ENCODE results near the gene RBM33. TPM values are rescaled to one million over a fixed set of nuclear protein-coding genes. Genes with fewer than 3 reads are reported as not detected.

RBM33 gene
- total RNA-seq, 1 donor, result 21.9 TPM

GRCh38 chr7:155669717-155670505, 25.4 kb downstream of the RBM33 start:
- no peak for TF ChIP-seq CTCF (IDR thresholded peaks at IDR 0.05; ENCODE audit: insufficient read depth, low read length)
- peak; percentile 53 for DNase-seq (ENCODE audit: low read depth)
- H3K4me3 ChIP-seq (ENCODE audit: low read depth, low read length), result no peak overlapping the region

- DNase-seq (ENCODE audit: low read depth), result no peak
- TF ChIP-seq CTCF (IDR thresholded peaks at IDR 0.05; ENCODE audit: insufficient read depth, low read length), result no peak
- H3K4me3 ChIP-seq (ENCODE audit: low read depth, low read length), result no peak overlapping the region
Measured at GRCh38 chr7:155670521-155670920, 26.1 kb downstream of the RBM33 start.

- DNase-seq (ENCODE audit: low read depth), result no peak
- TF ChIP-seq CTCF (IDR thresholded peaks at IDR 0.05; ENCODE audit: insufficient read depth, low read length), result no peak
- H3K4me3 ChIP-seq (ENCODE audit: low read depth, low read length), result no peak overlapping the region
Measured at GRCh38 chr7:155674556-155674955, 30.1 kb downstream of the RBM33 start.

GRCh38 chr7:155676052-155676451, 31.6 kb downstream of the RBM33 start:
- DNase-seq (ENCODE audit: low read depth), result no peak
- no peak overlapping the region for H3K4me3 ChIP-seq (ENCODE audit: low read depth, low read length)
- TF ChIP-seq CTCF (IDR thresholded peaks at IDR 0.05; ENCODE audit: insufficient read depth, low read length), result no peak

GRCh38 chr7:155677688-155678087, 33.2 kb downstream of the RBM33 start:
- DNase-seq (ENCODE audit: low read depth), result no peak
- TF ChIP-seq CTCF (IDR thresholded peaks at IDR 0.05; ENCODE audit: insufficient read depth, low read length), result no peak
- no peak overlapping the region for H3K4me3 ChIP-seq (ENCODE audit: low read depth, low read length)

GRCh38 chr7:155680124-155680523, 35.7 kb downstream of the RBM33 start:
- DNase-seq (ENCODE audit: low read depth), result no peak
- no peak for TF ChIP-seq CTCF (IDR thresholded peaks at IDR 0.05; ENCODE audit: insufficient read depth, low read length)
- H3K4me3 ChIP-seq (ENCODE audit: low read depth, low read length), result no peak overlapping the region

GRCh38 chr7:155680864-155681263, 36.4 kb downstream of the RBM33 start:
- no peak overlapping the region for H3K4me3 ChIP-seq (ENCODE audit: low read depth, low read length)
- TF ChIP-seq CTCF (IDR thresholded peaks at IDR 0.05; ENCODE audit: insufficient read depth, low read length), result no peak
- DNase-seq (ENCODE audit: low read depth), result no peak

Measured in fibroblast of the aortic adventitia (primary cell).